A673 (cell line): Measurements from ENCODE around the gene MEOX1. TPM values are rescaled to one million over a fixed set of nuclear protein-coding genes. Genes with fewer than 3 reads are reported as not detected.
A peak's percentile ranks its signal among the peaks of the same experiment; 100 is the strongest.

Experiments
- BruUV-seq: library from RNA; stranded (reverse); fragments of 400-500 nt; replicated peaks from 2 replicates; lab custom pipeline; 2021; lab: Mats Ljungman, UMichigan
- CTCF ChIA-PET: fragments of 300-600 bp; sonication (Branson Sonifier 250); formaldehyde crosslinking; loops from one replicate; lab custom pipeline; 2022; ENCODE audit warnings: antibody characterized with exemption; lab: Charles Lee
- POLR2A ChIA-PET: fragments of 300-600 bp; sonication (Branson Sonifier 250); formaldehyde crosslinking; loops from one replicate; lab custom pipeline; 2022; ENCODE audit warnings: antibody characterized with exemption; ENCODE audit not compliant: low non-redundant PET; lab: Charles Lee
- DNase-seq: peaks from one replicate; pipeline ENCODE4 v3.0.0-alpha.2; 2015; ENCODE audit warnings: low spot score
- H3K27ac ChIP-seq: fragments of 200-600 bp; sonication (generic); 2 replicates; pipeline ENCODE4 v1.5.1; 2016; ENCODE audit warnings: mixed run types, low read depth, mild to moderate bottlenecking, mixed read lengths, antibody characterized with exemption, low read length; ENCODE audit not compliant: poor library complexity, severe bottlenecking
- H3K27me3 ChIP-seq: fragments of 200-600 bp; sonication (generic); replicated peaks from 2 replicates; pipeline ENCODE4 v1.6.1; 2017; ENCODE audit warnings: mixed run types, low read depth, mild to moderate bottlenecking, mixed read lengths, antibody characterized with exemption, low read length; ENCODE audit not compliant: insufficient read depth, poor library complexity
- H3K36me3 ChIP-seq: fragments of 200-600 bp; sonication (generic); 2 replicates; pipeline ENCODE4 v1.6.1; 2016; ENCODE audit warnings: mixed run types, mild to moderate bottlenecking, mixed read lengths, antibody characterized with exemption, low read length; ENCODE audit not compliant: insufficient read depth, poor library complexity, severe bottlenecking
- H3K4me1 ChIP-seq: fragments of 200-600 bp; sonication (generic); 2 replicates; pipeline ENCODE4 v1.6.1; 2017; ENCODE audit warnings: mixed run types, mild to moderate bottlenecking, mixed read lengths, antibody characterized with exemption, low read length; ENCODE audit not compliant: insufficient read depth, poor library complexity, severe bottlenecking
- H3K4me3 ChIP-seq: fragments of 200-600 bp; sonication (generic); 2 replicates; pipeline ENCODE4 v1.5.1; 2016; ENCODE audit warnings: low read depth, mixed run types, mild to moderate bottlenecking, mixed read lengths, low read length; ENCODE audit not compliant: poor library complexity, severe bottlenecking
- H3K9me3 ChIP-seq: fragments of 200-600 bp; sonication (generic); 2 replicates; pipeline ENCODE4 v1.6.1; 2016; ENCODE audit warnings: mixed run types, low read depth, mild to moderate bottlenecking, mixed read lengths, antibody characterized with exemption, low read length; ENCODE audit not compliant: poor library complexity, severe bottlenecking
- EZH2 ChIP-seq: fragments of 200-600 bp; sonication (generic); IDR thresholded peaks from 2 replicates; pipeline ENCODE4 v1.6.1; 2017; ENCODE audit warnings: borderline replicate concordance, low read depth, mild to moderate bottlenecking, mixed read lengths, antibody characterized with exemption, low read length; ENCODE audit not compliant: poor library complexity, severe bottlenecking
- intact Hi-C: fragments of 100-400 bp; cut with micrococcal nuclease; formaldehyde crosslinking; loops from one replicate; pipeline ENCODE4 v1.10.0; 2022; ENCODE audit not compliant: unreplicated experiment
- total RNA-seq: library from RNA; stranded (reverse); gene quantifications from 2 replicates; pipeline ENCODE4 v1.2.3, GENCODE V29; 2021
- TF ChIP-seq, protein P1 (sequence below): fragments of 300-800, 200-600 bp; sonication (generic); conservative IDR thresholded peaks from 2 replicates; pipeline ENCODE4 v1.5.1; 2017; ENCODE audit warnings: low read depth, mild to moderate bottlenecking, antibody characterized with exemption, low read length, moderate library complexity, mixed read lengths

The MEOX1 gene
- total RNA-seq, 1 experiment from 2014 or later, result 0.82 TPM

DNA sequence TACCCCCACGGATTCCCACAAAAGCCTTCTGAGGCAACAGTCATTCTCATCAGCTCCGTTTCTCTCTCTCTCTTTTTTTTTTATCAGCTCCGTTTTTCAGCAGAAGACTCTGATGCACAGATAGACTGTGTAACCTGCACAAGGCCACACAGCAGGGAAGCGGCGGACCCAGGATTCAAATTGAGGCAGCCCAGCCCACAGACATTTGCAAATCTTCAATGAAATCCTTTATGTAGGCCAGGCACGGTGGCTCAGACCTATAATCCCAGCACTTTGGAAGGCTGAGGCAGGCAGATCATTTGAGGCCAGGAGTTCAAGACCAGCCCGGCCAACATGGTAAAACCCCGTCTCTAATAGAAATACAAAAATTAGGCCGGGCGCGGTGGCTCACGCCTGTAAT, 2.4 kb upstream of the MEOX1 start:
- Histone ChIP-seq H3K36me3 (no peaks in the 10 kb centered on the region), H3K4me3 (no peak overlapping the region), H3K27me3 (no peaks in the 10 kb centered on the region), H3K4me1 (peaks cover 21% of the 10 kb centered on the region), H3K9me3 (no peaks in the 10 kb centered on the region), H3K27ac (no peak overlapping the region)
- BruUV-seq, result no TSS peak
- CTCF ChIA-PET, result no interaction called here
- POLR2A ChIA-PET, result no interaction called here
- TF ChIP-seq, protein P1, sequence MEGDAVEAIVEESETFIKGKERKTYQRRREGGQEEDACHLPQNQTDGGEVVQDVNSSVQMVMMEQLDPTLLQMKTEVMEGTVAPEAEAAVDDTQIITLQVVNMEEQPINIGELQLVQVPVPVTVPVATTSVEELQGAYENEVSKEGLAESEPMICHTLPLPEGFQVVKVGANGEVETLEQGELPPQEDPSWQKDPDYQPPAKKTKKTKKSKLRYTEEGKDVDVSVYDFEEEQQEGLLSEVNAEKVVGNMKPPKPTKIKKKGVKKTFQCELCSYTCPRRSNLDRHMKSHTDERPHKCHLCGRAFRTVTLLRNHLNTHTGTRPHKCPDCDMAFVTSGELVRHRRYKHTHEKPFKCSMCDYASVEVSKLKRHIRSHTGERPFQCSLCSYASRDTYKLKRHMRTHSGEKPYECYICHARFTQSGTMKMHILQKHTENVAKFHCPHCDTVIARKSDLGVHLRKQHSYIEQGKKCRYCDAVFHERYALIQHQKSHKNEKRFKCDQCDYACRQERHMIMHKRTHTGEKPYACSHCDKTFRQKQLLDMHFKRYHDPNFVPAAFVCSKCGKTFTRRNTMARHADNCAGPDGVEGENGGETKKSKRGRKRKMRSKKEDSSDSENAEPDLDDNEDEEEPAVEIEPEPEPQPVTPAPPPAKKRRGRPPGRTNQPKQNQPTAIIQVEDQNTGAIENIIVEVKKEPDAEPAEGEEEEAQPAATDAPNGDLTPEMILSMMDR, result no peak
- no peak for TF ChIP-seq EZH2
- no peak for DNase-seq
- intact Hi-C loops, result no loop called here

DNA sequence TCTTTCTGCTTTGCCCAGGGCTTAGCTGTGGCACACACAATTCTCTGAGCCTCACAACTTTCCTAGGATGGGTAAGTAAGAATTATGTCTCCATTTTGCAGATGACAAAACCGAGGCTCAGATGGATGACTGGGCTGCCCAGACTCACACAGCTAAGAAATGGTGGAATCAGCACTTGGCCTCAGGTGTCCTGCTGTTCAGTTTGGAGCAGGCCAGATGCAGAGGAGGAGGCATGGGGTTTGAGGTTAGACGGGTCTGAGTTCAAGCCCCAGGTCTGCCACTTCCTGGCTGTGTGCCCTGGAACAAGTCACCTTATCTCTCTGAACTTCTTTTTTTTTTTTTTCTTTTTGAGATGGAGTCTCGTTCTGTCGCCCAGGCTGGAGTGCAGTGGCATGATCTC, 1.7 kb upstream of the MEOX1 start:
- intact Hi-C loops, result no loop called here
- TF ChIP-seq, protein P1, result no peak
- TF ChIP-seq EZH2, result no peak
- POLR2A ChIA-PET, result no interaction called here

DNA sequence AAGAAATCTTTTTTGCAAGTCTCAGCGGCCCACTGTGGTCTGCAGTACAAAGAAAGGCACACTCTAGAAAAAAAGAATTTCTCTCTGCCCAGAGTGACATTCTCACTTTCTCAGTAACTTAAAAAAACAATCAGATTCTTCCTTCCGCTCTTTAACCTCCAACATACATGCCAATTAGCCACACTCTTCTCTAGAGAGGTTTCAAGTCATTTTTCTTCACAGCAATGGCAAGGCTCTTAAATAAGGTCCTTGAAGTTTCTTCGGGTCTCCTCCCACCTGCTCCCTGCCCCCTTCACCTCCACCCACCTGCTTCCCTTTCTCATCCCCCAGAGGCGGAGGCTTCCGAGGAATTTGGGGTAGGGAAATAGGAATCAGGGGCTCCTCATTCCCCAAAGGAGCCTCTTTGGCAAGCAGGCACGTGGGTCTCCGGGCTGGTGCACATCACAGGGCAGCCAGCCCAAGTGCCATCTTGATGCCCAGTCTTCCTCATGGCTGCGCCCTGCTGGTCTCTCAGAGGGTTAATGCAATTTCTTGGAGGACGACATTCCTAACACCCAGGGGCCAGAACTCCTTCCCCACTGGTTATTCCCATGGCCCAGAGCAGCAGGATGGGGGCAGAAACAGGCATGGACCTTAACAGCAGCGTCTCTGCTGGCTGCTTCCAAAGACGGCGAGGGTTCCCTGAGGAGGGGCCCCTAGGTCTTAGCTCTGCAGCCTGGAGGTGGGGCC, 855 bp upstream of the MEOX1 start:
- ChIA-PET CTCF (no interaction called here), POLR2A (no interaction called here)
- no peak overlapping the region for H3K4me3 ChIP-seq
- no TSS peak for BruUV-seq
- intact Hi-C loops, result no loop called here
- H3K27me3 ChIP-seq, result no peaks in the 10 kb centered on the region
- peaks cover 21% of the 10 kb centered on the region for H3K4me1 ChIP-seq
- H3K36me3 ChIP-seq, result no peaks in the 10 kb centered on the region
- no peaks in the 10 kb centered on the region for H3K9me3 ChIP-seq
- TF ChIP-seq, protein P1, result no peak
- no peak for TF ChIP-seq EZH2
- DNase-seq, result no peak
- peak overlapping the region; percentile 79 for H3K27ac ChIP-seq

More for the DNA sequence above, 1.7 kb upstream of the MEOX1 start:
- no peak for DNase-seq
- no peaks in the 10 kb centered on the region for H3K27me3 ChIP-seq
- CTCF ChIA-PET, result no interaction called here
- no TSS peak for BruUV-seq
- no peak overlapping the region for H3K27ac ChIP-seq
- H3K36me3 ChIP-seq, result no peaks in the 10 kb centered on the region
- H3K4me1 ChIP-seq, result peaks cover 21% of the 10 kb centered on the region
- H3K9me3 ChIP-seq, result no peaks in the 10 kb centered on the region
- no peak overlapping the region for H3K4me3 ChIP-seq
